H1 (cell line): ENCODE results near the gene SEC24B. TPM values are rescaled to one million over a fixed set of nuclear protein-coding genes. Genes with fewer than 3 reads are reported as not detected.

Experiments
- CTCF ChIA-PET: fragments of 300-600 bp; sonication (Branson Sonifier 250); formaldehyde crosslinking; loops from one replicate; lab custom pipeline; 2021; ENCODE audit not compliant: partially characterized antibody; lab: Charles Lee
- POLR2A ChIA-PET: fragments of 300-600 bp; sonication (Branson Sonifier 250); formaldehyde crosslinking; loops from one replicate; lab custom pipeline; 2021; ENCODE audit warnings: inconsistent platforms; ENCODE audit not compliant: partially characterized antibody; lab: Charles Lee
- DNase-seq, 2 experiments: peaks; one replicate each; pipeline versions ENCODE4 v3.0.0 to v3.0.0-alpha.2; 2010 to 2022; ENCODE audit warnings: low spot score in 2 of 2, low read depth in 1 of 2, mixed read lengths in 1 of 2
- FAIRE-seq: peaks from 2 replicates; lab custom pipeline; 2011; peaks lifted over from hg19 to GRCh38; lab: Jason Lieb, UNC
- H2AFZ ChIP-seq: 2 replicates; pipeline ENCODE4 v1.8.1; 2012; ENCODE audit warnings: low read length, inconsistent platforms
- H2AK5ac ChIP-seq: 2 replicates; pipeline ENCODE4 v1.6.1; 2013; ENCODE audit warnings: low read depth, low read length
- H2BK120ac ChIP-seq: replicated peaks from 2 replicates; pipeline ENCODE3; 2013; ENCODE audit warnings: low read depth, low read length, inconsistent platforms
- H2BK12ac ChIP-seq: 2 replicates; pipeline ENCODE4 v1.6.1; 2013; ENCODE audit warnings: low read depth, low read length
- H2BK15ac ChIP-seq: 2 replicates; pipeline ENCODE4 v1.6.1; 2013; ENCODE audit warnings: low read length
- H2BK20ac ChIP-seq: 2 replicates; pipeline ENCODE4 v1.6.1; 2013; ENCODE audit warnings: low read length
- H2BK5ac ChIP-seq: 2 replicates; pipeline ENCODE4 v1.6.1; 2013; ENCODE audit warnings: low read depth, low read length
- H3K14ac ChIP-seq: 2 replicates; pipeline ENCODE4 v1.6.1; 2013; ENCODE audit warnings: inconsistent platforms; ENCODE audit not compliant: insufficient read length
- H3K18ac ChIP-seq: 2 replicates; pipeline ENCODE4 v1.6.1; 2013; ENCODE audit warnings: low read length; ENCODE audit errors: extremely low read depth
- H3K23ac ChIP-seq: 2 replicates; pipeline ENCODE4 v1.6.1; 2013; ENCODE audit warnings: inconsistent platforms; ENCODE audit not compliant: insufficient read length
- H3K23me2 ChIP-seq: 2 replicates; pipeline ENCODE4 v1.6.1; 2013; ENCODE audit warnings: low read depth, low read length
- H3K27ac ChIP-seq: 2 replicates; pipeline ENCODE4 v1.6.1; 2011; ENCODE audit warnings: low read depth, low read length, inconsistent platforms
- H3K27me3 ChIP-seq, 4 experiments: replicated peaks in 1 of 4; 1 replicate in 1 of 4; 2 replicates in 3 of 4; pipeline versions ENCODE4 v1.6.1 to v1.8.1; 2011 to 2013; ENCODE audit warnings: low read length in 3 of 4, mild to moderate bottlenecking in 3 of 4, inconsistent platforms in 2 of 4, mixed read lengths in 2 of 4, moderate library complexity in 1 of 4; ENCODE audit not compliant: control insufficient read depth in 3 of 4, insufficient read depth in 3 of 4; ENCODE audit errors: extremely low read depth in 1 of 4
- H3K36me3 ChIP-seq, 4 experiments: 2 replicates each; pipeline versions ENCODE4 v1.6.1 to v1.8.1; 2011 to 2013; ENCODE audit warnings: mild to moderate bottlenecking in 4 of 4, low read length in 3 of 4, moderate library complexity in 2 of 4, control low read depth in 1 of 4, inconsistent platforms in 1 of 4; ENCODE audit not compliant: insufficient read depth in 4 of 4, control insufficient read depth in 2 of 4
- H3K4ac ChIP-seq: replicated peaks from 2 replicates; pipeline ENCODE3; 2013; ENCODE audit warnings: low read length, low read depth, mixed read lengths, inconsistent platforms; ENCODE audit not compliant: insufficient read length
- H3K4me1 ChIP-seq, 4 experiments: replicated peaks in 1 of 4; 1 replicate in 1 of 4; 2 replicates in 3 of 4; pipeline versions ENCODE4 v1.6.1 to v1.8.1; 2011 to 2013; ENCODE audit warnings: low read length in 3 of 4, inconsistent platforms in 2 of 4, mixed read lengths in 1 of 4; ENCODE audit not compliant: insufficient read depth in 4 of 4, control insufficient read depth in 3 of 4
- H3K4me2 ChIP-seq, 2 experiments: 2 replicates each; pipeline versions ENCODE4 v1.6.1 to v1.8.1; 2011 to 2013; ENCODE audit warnings: low read depth in 2 of 2, low read length in 2 of 2, control low read depth in 1 of 2, inconsistent platforms in 1 of 2, mild to moderate bottlenecking in 1 of 2; ENCODE audit not compliant: insufficient read depth in 1 of 2
- H3K4me3 ChIP-seq, 4 experiments: fragments of 200-600, 300-600 bp in 1 of 4; sonication (generic), shearing (Covaris generic), sonication (Bioruptor Twin) in 1 of 4; 2 replicates each; pipeline versions ENCODE4 v1.5.1 to v1.8.1; 2011 to 2016; ENCODE audit warnings: low read length in 4 of 4, low read depth in 3 of 4, control low read depth in 2 of 4, inconsistent platforms in 2 of 4, mild to moderate bottlenecking in 2 of 4, mixed read lengths in 1 of 4, moderate library complexity in 1 of 4; ENCODE audit not compliant: insufficient read depth in 2 of 4; ENCODE audit errors: extremely low read depth in 1 of 4
- H3K56ac ChIP-seq: replicated peaks from 2 replicates; pipeline ENCODE3; 2013; ENCODE audit warnings: low read depth, mild to moderate bottlenecking, mixed read lengths, low read length, inconsistent platforms; ENCODE audit not compliant: insufficient read length
- H3K79me1 ChIP-seq: 2 replicates; pipeline ENCODE4 v1.6.1; 2013; ENCODE audit warnings: low read depth, low read length, control low read depth
- H3K79me2 ChIP-seq, 2 experiments: 2 replicates each; pipeline versions ENCODE4 v1.6.1 to v1.8.1; 2012 to 2013; ENCODE audit warnings: low read length in 2 of 2, mild to moderate bottlenecking in 2 of 2, inconsistent platforms in 1 of 2; ENCODE audit not compliant: insufficient read depth in 2 of 2, control insufficient read depth in 1 of 2
- H3K9ac ChIP-seq, 4 experiments: replicated peaks in 1 of 4; 1 replicate in 1 of 4; 2 replicates in 3 of 4; pipeline versions ENCODE4 v1.6.1 to v1.8.1; 2011 to 2013; ENCODE audit warnings: low read depth in 3 of 4, low read length in 3 of 4, control low read depth in 2 of 4, mild to moderate bottlenecking in 2 of 4, moderate library complexity in 2 of 4, inconsistent platforms in 1 of 4; ENCODE audit errors: extremely low read depth in 1 of 4
- H3K9me3 ChIP-seq, 2 experiments: 2 replicates each; pipeline versions ENCODE4 v1.6.1 to v1.8.1; 2012 to 2013; ENCODE audit warnings: mild to moderate bottlenecking in 2 of 2, moderate library complexity in 2 of 2, control low read depth in 1 of 2, inconsistent platforms in 1 of 2, low read depth in 1 of 2, low read length in 1 of 2, mixed read lengths in 1 of 2; ENCODE audit not compliant: insufficient read depth in 2 of 2
- H4K20me1 ChIP-seq, 2 experiments: replicated peaks in 1 of 2; 2 replicates each; pipeline versions ENCODE3 to v1.8.1; 2011 to 2013; ENCODE audit warnings: inconsistent platforms in 2 of 2, low read length in 2 of 2, mild to moderate bottlenecking in 1 of 2; ENCODE audit not compliant: insufficient read depth in 2 of 2, control insufficient read depth in 1 of 2
- H4K5ac ChIP-seq: 2 replicates; pipeline ENCODE4 v1.6.1; 2013; ENCODE audit warnings: low read length, low read depth, mixed read lengths, inconsistent platforms; ENCODE audit not compliant: insufficient read length
- H4K8ac ChIP-seq: 2 replicates; pipeline ENCODE4 v1.8.0; 2013; ENCODE audit warnings: mild to moderate bottlenecking, moderate library complexity, low read length, inconsistent platforms; ENCODE audit not compliant: insufficient read depth; ENCODE audit errors: extremely low read depth
- H4K91ac ChIP-seq: replicated peaks from 2 replicates; pipeline ENCODE3; 2013; ENCODE audit warnings: low read length, mixed read lengths, inconsistent platforms; ENCODE audit not compliant: insufficient read length
- ASH2L ChIP-seq: fragments of 200-600, 300-600 bp; sonication (generic); IDR thresholded peaks from one replicate; pipeline ENCODE4 v1.7.1; 2017; ENCODE audit warnings: low read length
- CBX5 ChIP-seq: fragments of 300-800, 300-1000 bp; sonication (generic); IDR thresholded peaks from 2 replicates; pipeline ENCODE4 v1.7.1; 2016; ENCODE audit warnings: antibody characterized with exemption, low read length, low read depth
- KDM1A ChIP-seq: fragments of 200-600, 300-600 bp; sonication (generic); IDR thresholded peaks from 2 replicates; pipeline ENCODE4 v1.7.1; 2016; ENCODE audit warnings: mild to moderate bottlenecking, low read length, borderline replicate concordance
- RBBP5 ChIP-seq: IDR thresholded peaks from 2 replicates; pipeline ENCODE4 v1.7.1; 2012; ENCODE audit warnings: low read depth, mild to moderate bottlenecking, inconsistent platforms, low read length, moderate library complexity, borderline replicate concordance
- TAF1 ChIP-seq: IDR thresholded peaks from 2 replicates; pipeline ENCODE4 v1.6.1; 2011; ENCODE audit warnings: mild to moderate bottlenecking, low read depth, low read length
- TBP ChIP-seq: IDR thresholded peaks from 2 replicates; pipeline ENCODE4 v1.6.1; 2011; ENCODE audit warnings: low read depth, low read length, improper control_type of control experiment
- WGBS, 2 experiments: shearing (Covaris generic) in 1 of 2; methylation state at CpG; one replicate each; pipeline versions ENCODE4 v1.1.6 to v1.1.7; 2013 to 2015; ENCODE audit warnings: low lambda C conversion rate in 2 of 2, mixed read lengths in 2 of 2, inconsistent platforms in 1 of 2, low coverage in 1 of 2, missing lambda C conversion rate in 1 of 2; ENCODE audit not compliant: insufficient replicate concordance in 2 of 2, insufficient coverage in 1 of 2, insufficient read length in 1 of 2; ENCODE audit errors: extremely low coverage in 1 of 2, missing lambda C conversion rate in 1 of 2; 5-methylcytosine and 5-hydroxymethylcytosine counted together
- polyA plus RNA-seq, 7 experiments: library from polyadenylated mRNA; depleted of rRNA in 3 of 7; stranded (reverse) in 5 of 7; unstranded in 2 of 7; fragments of >200 nt in 5 of 7; fragments of 200-250 nt in 2 of 7; gene quantifications; 1 replicate in 5 of 7; 2 replicates in 1 of 7; 4 replicates in 1 of 7; pipeline versions ENCODE4 v1.2.1 to v1.2.3, GENCODE V29; 2011 to 2013; ENCODE audit warnings: missing spikeins in 2 of 7, mixed read lengths in 2 of 7
- total RNA-seq: library from RNA; stranded (reverse); fragmentation: NEBNext Ultra II Directional; extraction: Animal tissue kit (Norgen Biotek cat#: 25700); gene quantifications from 2 replicates; pipeline ENCODE4 v1.2.1, GENCODE V29; 2021
- TF ChIP-seq, protein P1 (sequence below): IDR thresholded peaks from 2 replicates; pipeline ENCODE4 v1.6.1; 2011; ENCODE audit warnings: low read depth, mild to moderate bottlenecking, low read length; ENCODE audit not compliant: insufficient read depth
- TF ChIP-seq, protein P2 (sequence below): IDR thresholded peaks from 2 replicates; pipeline ENCODE4 v1.6.1; 2012; ENCODE audit warnings: low read length, inconsistent platforms
- TF ChIP-seq, protein P3 (sequence below), 3 experiments: IDR thresholded peaks; 1 replicate in 2 of 3; 2 replicates in 1 of 3; pipeline versions ENCODE4 v1.5.1 to v1.6.1; 2011; ENCODE audit warnings: low read length in 3 of 3, mild to moderate bottlenecking in 3 of 3, inconsistent platforms in 2 of 3, low read depth in 1 of 3, moderate library complexity in 1 of 3; ENCODE audit not compliant: insufficient read depth in 1 of 3; ENCODE audit errors: control extremely low read depth in 1 of 3

Gene SEC24B
- total and polyA plus RNA-seq, 2 of the 8 experiments (the other 6 are each of a cell fraction or from before 2014, with no cell fraction given): 25.6 to 30.9 TPM

DNA sequence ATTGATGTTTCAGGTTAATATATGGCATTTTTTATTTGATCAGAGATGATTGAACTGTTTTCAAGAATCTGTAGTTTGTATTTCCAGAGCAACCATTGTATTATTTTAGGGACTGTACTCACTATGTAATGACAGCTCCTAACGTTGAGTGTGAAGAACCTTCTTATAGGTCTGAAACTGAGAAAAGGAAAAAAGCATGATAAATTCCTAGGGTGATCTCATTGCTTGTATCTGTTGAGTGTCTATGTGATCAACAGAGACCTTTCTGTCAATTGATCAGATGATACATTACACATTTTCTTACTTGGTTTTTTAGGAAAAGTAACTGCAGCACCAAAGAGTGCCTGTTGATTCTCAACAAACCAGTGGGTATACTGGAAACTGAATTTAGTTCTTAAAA, 40.2 kb downstream of the SEC24B start:
- H3K27ac ChIP-seq: no peak overlapping the region
- no peak overlapping the region for H2BK120ac ChIP-seq
- no peak overlapping the region for H3K56ac ChIP-seq
- H3K23ac ChIP-seq: no peak overlapping the region
- H3K79me2 ChIP-seq: peaks cover 0 to 75% of the 10 kb centered on the region in 2 experiments; a peak in 2 of 4 replicates
- no peak overlapping the region for H4K5ac ChIP-seq
- no peak overlapping the region for H2BK12ac ChIP-seq
- H4K20me1 ChIP-seq: peaks cover 0 to 4% of the 10 kb centered on the region in 2 experiments
- WGBS, 2 experiments: 96% methylated on average over 1 of the region's 1 CpG; no CpG with 5 or more reads in 1 of the 2 experiments
- no peak overlapping the region for H3K18ac ChIP-seq
- no peak overlapping the region for H3K4ac ChIP-seq
- ChIA-PET POLR2A (no interaction called here), CTCF (no interaction called here)
- FAIRE-seq (no peak), DNase-seq (no peak)
- no peak overlapping the region for H3K14ac ChIP-seq
- no peak overlapping the region for H2BK5ac ChIP-seq
- H3K9me3 ChIP-seq: no peaks in the 10 kb centered on the region
- H3K4me1 ChIP-seq: no peaks in the 10 kb centered on the region
- no peak overlapping the region for H3K4me2 ChIP-seq
- H3K9ac ChIP-seq: no peak overlapping the region
- no peak overlapping the region for H4K8ac ChIP-seq
- H4K91ac ChIP-seq: no peak overlapping the region
- H2BK20ac ChIP-seq: no peak overlapping the region
- peaks cover 3% of the 10 kb centered on the region; the same call in 1 of the 2 replicates for H3K79me1 ChIP-seq
- H2BK15ac ChIP-seq: no peak overlapping the region
- peaks cover 0 to 3% (median 2%) of the 10 kb centered on the region in 4 experiments; a peak in 1 of 8 replicates for H3K36me3 ChIP-seq
- no peak overlapping the region for H2AK5ac ChIP-seq
- no peaks in the 10 kb centered on the region for H3K23me2 ChIP-seq
- H2AFZ ChIP-seq: no peak overlapping the region
- H3K27me3 ChIP-seq: no peaks in the 10 kb centered on the region
- H3K4me3 ChIP-seq: no peak overlapping the region
- TF ChIP-seq ASH2L (no peak), CBX5 (no peak), TBP (no peak), KDM1A (no peak), RBBP5 (no peak), TAF1 (no peak)
- TF ChIP-seq, protein P1, sequence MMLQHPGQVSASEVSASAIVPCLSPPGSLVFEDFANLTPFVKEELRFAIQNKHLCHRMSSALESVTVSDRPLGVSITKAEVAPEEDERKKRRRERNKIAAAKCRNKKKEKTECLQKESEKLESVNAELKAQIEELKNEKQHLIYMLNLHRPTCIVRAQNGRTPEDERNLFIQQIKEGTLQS: no peak
- TF ChIP-seq, protein P2, sequence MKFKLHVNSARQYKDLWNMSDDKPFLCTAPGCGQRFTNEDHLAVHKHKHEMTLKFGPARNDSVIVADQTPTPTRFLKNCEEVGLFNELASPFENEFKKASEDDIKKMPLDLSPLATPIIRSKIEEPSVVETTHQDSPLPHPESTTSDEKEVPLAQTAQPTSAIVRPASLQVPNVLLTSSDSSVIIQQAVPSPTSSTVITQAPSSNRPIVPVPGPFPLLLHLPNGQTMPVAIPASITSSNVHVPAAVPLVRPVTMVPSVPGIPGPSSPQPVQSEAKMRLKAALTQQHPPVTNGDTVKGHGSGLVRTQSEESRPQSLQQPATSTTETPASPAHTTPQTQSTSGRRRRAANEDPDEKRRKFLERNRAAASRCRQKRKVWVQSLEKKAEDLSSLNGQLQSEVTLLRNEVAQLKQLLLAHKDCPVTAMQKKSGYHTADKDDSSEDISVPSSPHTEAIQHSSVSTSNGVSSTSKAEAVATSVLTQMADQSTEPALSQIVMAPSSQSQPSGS: no peak
- TF ChIP-seq, protein P3, sequence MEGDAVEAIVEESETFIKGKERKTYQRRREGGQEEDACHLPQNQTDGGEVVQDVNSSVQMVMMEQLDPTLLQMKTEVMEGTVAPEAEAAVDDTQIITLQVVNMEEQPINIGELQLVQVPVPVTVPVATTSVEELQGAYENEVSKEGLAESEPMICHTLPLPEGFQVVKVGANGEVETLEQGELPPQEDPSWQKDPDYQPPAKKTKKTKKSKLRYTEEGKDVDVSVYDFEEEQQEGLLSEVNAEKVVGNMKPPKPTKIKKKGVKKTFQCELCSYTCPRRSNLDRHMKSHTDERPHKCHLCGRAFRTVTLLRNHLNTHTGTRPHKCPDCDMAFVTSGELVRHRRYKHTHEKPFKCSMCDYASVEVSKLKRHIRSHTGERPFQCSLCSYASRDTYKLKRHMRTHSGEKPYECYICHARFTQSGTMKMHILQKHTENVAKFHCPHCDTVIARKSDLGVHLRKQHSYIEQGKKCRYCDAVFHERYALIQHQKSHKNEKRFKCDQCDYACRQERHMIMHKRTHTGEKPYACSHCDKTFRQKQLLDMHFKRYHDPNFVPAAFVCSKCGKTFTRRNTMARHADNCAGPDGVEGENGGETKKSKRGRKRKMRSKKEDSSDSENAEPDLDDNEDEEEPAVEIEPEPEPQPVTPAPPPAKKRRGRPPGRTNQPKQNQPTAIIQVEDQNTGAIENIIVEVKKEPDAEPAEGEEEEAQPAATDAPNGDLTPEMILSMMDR (IDR thresholded peaks at IDR 0.05; ENCODE audit: control extremely low read depth in 1 of 3, insufficient read depth in 1 of 3, low read depth in 1 of 3, low read length in 3 of 3): no peak
